Islet precursor cell (in vitro differentiated cells): ENCODE data around the gene GRIN2A.

Experiments used
- DNase-seq: peaks from one replicate; pipeline ENCODE4 v3.0.0-alpha.2; 2018

GRIN2A gene

GRCh38 chr16:10028644-10029043 is 153.6 kb downstream of the GRIN2A start:
- no peak for DNase-seq

DNA sequence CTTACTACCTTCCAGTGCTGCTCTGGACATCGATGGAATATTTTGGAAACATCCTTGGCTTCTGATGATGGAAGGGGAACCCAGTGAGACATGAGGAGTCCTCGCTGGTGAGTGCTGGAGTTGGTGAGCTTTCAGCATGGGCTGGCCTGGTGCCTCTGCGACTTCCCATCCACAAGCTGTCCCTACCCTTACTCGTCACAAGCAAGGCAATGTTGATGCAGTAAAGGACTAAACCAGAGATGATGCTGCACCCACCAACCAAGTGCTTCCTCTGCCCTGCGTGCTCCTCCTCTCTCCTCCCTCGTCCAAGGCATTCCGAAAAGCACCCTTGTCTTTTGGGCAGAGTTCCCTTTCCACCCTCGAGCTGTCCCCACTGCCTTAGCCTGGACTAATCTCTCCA is 154.7 kb downstream of the GRIN2A start:
- no peak for DNase-seq

DNA sequence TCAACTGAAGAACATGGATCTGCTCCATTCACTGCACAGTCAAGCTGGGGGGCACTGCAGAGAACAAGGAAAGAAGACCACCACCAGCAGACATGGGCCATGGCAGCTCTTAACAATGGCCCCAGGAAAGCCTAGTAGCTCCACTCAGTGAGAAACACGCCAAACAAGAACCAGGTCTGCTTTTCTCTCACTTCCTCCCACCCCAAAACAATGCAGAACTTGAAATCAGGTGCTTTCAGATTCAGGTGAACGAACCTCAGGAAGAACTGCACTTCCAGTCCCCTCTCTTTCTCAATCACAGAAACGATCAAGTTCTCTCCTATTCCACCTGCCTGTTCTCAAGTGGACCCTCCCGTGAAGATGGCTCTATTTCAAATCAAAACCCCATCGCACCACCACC is 155.6 kb downstream of the GRIN2A start:
- no peak for DNase-seq

DNA sequence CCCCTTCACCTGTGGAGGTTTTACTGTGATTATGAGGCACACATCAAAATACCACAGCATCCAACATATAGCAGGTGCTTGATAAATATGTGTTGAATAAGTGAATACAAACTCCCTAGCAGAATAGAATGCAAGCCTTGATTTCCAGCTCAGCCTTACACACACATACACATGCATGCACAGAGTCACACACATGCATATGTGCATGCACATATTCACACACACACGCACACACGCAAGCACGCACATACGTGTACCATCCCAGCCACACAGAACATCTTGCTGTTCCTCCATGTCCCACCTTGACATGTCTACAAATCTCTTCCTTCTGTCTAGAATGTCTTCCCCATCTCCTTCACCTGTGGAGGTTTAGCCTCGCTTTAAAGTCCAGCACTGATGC is 160.1 kb downstream of the GRIN2A start:
- DNase-seq: no peak

- no peak for DNase-seq
Measured at GRCh38 chr16:10020866-10021265, 161.4 kb downstream of the GRIN2A start.

DNA sequence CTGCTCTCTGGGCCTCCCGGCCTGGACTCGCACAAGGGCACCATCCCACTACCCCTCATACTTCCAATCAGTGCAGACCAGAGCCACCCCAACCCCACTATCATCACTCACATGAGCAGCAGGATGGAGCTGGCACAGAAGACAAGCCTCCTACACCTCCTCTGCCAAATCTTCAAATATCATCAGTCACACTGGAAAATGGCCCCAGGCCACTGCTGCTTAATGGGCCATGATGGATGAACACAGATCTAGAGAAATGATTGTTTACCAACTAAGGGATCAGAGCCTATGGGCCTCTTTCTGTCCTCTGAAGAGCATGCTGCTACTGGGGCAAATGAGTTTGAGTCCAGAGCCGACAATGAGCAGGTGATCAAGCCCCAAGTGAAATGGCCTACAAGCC is 165.5 kb downstream of the GRIN2A start:
- DNase-seq: no peak

DNA sequence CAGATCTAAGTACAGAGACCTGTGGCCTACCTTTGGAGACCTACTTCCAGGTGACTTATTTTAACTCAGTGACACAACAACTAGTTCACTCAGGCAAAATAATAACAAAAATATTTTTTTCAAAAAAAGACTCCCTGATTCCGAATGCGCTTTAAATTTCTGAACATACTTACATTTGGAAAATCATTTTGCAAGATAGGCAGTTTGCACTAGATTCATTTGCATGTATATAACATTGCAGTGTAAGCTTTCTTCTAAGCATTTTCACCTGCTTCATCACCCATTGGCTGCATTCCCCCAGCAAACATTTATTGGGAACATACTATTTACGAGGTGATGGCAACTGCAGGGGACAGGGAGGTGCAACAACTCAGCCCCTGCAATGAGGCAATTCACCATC is 166.8 kb downstream of the GRIN2A start:
- DNase-seq: no peak

DNA sequence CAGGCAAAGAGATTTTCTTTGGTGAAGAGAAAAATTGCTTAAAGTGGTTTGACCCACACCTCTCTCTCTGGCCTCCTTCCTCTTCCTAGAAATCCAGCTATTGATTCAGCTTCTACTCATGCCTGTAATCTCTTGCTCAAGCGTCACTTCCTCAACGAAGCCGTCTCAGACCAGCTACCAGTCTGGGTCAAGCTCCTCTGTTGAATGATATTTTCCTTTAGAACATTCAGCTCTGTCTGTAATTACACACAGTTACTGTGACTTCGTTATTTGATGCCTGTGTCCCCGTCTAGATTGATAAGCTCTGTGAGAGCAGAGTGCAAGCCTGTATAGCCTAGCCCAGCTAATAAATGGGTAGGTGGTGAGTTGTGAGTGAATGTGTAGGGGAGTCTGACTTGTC is 168.5 kb downstream of the GRIN2A start:
- no peak for DNase-seq

DNA sequence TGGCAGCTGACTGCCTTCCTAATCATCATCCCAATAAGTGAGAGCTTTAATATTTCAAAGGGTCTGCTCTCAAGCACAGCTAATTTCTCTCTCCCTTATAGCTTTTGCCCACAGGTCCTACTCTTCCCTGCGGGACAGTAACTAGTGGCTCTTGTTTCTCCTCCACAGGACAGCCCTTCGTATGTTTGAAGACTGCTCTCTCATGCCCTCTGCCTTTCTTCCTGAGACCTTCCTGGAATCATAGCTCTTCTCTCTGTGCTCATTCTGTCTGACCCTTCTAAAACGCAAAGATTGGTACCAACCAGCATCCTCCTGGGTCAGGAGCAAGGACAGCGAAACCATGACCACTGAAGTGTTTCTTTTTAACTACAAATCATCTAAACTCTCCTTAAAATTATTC is 168.9 kb downstream of the GRIN2A start:
- DNase-seq: no peak

- peak; percentile 61 for DNase-seq
Measured at GRCh38 chr16:10009684-10010083, 172.5 kb downstream of the GRIN2A start.

DNA sequence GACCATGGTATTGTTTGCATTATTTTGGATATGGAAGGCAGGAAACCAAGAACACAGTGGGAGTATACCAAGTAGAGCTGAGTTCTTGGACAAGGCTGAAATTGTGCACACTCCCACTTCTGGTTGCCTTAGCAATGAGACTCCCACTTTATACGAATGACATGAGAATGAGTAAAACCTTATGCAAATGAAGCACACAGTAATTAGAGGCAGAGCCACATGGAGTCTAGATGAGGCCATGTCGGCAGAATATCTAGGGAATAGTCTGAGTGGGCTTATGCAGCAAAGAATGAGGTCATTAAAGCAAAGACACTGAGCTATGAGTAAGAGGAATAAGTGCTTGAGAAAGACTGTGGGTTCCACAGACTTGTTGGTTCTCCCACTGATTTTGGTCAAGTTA is 178.7 kb downstream of the GRIN2A start:
- DNase-seq: no peak

- DNase-seq: no peak
Measured at GRCh38 chr16:10001258-10001775, 180.9 kb downstream of the GRIN2A start.

DNA sequence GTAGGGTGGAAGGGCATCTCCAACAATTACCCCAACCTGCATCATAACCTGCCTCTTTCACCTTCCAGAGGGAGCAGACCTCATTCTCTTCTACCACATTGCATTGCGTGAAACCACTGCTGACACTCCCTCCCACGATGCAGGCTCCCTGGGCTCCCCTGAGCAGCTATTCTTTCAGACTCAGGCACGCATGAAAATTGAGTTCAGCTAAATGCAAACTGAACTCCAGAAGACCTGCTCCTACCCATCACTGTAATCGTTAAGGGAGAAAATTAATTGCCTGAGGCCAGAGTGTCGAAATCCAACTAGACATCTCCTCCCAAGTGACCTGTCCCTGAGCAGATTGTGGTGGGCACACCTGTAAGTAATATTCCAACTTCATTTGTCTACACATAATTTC is 186.0 kb downstream of the GRIN2A start:
- DNase-seq: no peak

- no peak for DNase-seq
Measured at GRCh38 chr16:9992441-9992840, 189.8 kb downstream of the GRIN2A start.

DNA sequence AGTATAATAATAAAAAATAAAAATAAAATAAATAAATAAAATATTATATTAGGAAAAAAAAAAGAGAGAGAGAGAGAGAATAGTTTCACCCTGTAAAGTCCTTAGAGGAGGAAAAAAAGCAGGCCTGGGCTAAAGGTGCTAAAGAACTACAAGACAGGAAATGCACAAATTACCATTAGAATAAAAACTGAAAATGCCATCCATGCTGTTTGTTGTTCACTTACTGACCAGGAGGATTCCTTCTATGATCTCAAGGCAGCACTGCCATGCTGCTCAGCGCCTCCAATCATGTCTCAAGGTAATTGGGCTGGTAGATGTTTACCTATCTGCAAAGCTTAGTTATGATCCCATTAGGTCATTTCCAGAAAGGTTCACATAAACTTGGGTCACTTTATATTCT is 201.2 kb downstream of the GRIN2A start:
- DNase-seq: no peak

- no peak for DNase-seq
Measured at GRCh38 chr16:9978160-9978725, 204.0 kb downstream of the GRIN2A start.

- no peak for DNase-seq
Measured at GRCh38 chr16:9977333-9977897, 204.8 kb downstream of the GRIN2A start.

DNA sequence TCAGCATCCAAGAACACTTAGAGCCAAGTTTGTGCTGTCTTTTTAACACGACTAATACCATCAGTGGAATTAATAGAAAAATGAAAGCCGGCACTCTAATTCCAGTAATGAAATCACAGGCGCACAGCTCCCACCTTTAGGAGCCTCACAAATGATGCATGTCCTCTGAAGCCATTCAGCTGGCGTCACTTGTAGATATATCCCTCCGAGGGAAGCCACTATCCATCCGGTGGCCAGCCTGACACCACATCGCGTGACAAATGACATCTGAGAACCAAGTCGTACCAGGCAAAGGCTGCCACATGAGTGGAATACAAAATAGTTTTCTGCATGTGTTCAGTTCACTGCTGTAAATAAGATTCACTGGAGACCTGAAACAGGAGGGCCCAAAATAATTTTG is 205.6 kb downstream of the GRIN2A start:
- no peak for DNase-seq

DNA sequence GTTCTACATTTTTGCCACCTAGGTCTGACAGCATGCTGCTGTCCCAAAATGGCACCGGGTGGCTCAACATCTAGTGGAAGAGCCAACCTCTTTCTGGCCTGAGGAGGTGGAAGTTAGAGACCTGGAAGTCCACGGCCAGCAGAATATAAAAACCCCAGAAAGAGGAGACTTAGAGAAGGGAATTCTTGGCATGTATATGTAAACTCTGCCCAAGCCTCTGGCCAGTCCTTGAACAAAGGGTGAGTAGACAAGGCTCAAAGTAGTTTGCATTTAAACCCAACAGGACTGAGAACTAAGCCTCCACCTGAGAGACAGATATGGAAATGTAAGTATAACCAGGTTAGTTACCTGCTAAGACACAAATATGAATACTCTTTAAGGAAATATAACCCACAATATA is 210.3 kb downstream of the GRIN2A start:
- DNase-seq: no peak

- DNase-seq: no peak
Measured at GRCh38 chr16:9970796-9971195, 211.4 kb downstream of the GRIN2A start.

DNA sequence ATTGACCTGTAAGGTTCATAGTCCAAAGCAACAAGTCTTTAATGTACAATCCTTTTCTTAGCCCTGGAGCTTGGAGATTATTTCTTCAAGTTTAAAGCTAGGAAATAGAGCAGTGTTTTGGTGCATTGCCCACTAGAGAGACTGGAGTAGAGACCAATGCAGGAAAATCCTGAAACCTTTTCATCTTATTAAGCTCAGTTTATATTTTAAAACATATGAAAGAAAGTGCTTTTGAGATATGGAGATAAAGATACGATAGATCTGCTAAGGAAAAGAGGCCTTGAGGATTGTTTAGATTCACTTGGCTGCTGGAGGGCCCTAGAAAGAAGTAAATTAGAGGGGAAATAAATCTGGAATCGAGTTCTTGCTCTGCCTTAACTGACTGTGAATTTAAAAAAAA is 212.0 kb downstream of the GRIN2A start:
- no peak for DNase-seq

DNA sequence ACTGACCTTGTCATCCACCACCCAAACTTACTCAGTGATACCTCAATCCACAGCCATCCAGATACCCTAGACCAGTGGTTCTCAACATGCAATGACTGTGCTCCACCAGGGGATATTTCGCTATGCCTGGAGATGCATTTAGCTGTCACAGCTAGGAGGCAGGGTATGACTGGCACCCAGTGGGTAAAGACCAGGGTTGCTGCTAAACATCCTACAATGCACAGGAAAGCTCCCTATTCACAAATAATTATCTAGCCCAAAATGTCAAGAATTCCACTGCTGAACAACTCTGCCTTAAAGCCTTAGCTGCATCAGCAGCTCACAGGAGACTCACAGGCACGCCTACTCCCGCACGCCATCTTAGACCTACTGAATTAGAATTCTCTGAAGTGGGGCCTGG is 212.6 kb downstream of the GRIN2A start:
- no peak for DNase-seq

- DNase-seq: no peak
Measured at GRCh38 chr16:9966569-9967157, 215.6 kb downstream of the GRIN2A start.

GRCh38 chr16:9965079-9965478 is 217.1 kb downstream of the GRIN2A start:
- DNase-seq: no peak

DNA sequence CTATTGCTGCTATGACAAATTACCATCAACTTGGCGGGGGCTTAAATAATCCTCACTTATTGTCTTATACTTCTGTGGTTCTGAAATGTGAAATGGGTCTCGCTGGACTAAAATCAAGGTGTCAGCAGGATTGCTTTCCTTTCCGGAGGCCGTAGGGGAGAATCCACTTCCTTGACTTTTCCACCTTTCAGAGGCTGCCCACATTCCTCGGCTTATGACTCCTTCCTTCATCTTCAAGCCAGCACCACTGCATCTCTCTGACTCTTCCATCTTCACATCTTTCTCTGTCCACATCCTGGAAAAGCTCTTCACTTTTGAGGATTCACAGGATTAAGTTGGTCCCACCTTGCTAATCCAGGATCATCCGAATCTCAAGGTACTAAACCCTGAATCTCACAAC is 217.8 kb downstream of the GRIN2A start:
- no peak for DNase-seq
